Neuron (in vitro differentiated cells): ENCODE results near the gene USP30.
"Not testable (repeated sequence)": the region's sequence is repeated elsewhere in the genome, so short reads cannot be mapped to it uniquely, and the experiment has no call there.

ENCODE experiments used
- H2AFZ ChIP-seq: one replicate; pipeline ENCODE4 v1.6.1; 2013; ENCODE audit warnings: low read depth, mild to moderate bottlenecking, inconsistent platforms, low read length, moderate library complexity
- H3K27me3 ChIP-seq: one replicate; pipeline ENCODE4 v1.6.1; 2013; ENCODE audit warnings: low read length; ENCODE audit not compliant: insufficient read depth
- H3K36me3 ChIP-seq: one replicate; pipeline ENCODE4 v1.6.1; 2013; ENCODE audit warnings: low read length; ENCODE audit not compliant: insufficient read depth
- H3K4me1 ChIP-seq: one replicate; pipeline ENCODE4 v1.6.1; 2013; ENCODE audit warnings: low read length; ENCODE audit not compliant: insufficient read depth
- H3K4me3 ChIP-seq: 2 replicates; pipeline ENCODE4 v1.5.1; 2013; ENCODE audit warnings: mild to moderate bottlenecking, low read length, moderate library complexity
- H3K9me3 ChIP-seq: one replicate; pipeline ENCODE4 v1.6.1; 2013; ENCODE audit warnings: low read length

Gene USP30

DNA sequence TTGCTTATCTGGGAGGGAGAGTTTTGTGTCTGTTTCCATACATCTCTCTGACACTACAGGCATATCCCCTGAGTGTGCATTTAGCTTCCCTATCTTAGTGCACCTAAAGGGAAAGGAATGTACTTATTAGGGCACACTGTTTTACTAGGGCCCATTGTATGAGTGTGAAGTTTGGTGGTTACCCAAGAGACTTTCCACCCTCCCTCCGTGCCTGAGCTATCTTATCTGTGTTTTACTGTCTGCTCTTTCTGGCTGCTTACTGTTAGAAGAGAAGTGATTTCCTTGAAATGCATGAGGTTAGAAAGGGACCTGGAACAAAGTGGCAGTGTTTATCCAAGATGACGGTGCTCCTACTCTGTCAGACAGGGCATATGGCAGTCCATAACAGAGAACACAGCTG is 23.0 kb upstream of the USP30 start:
- no peak overlapping the region for H3K4me3 ChIP-seq

DNA sequence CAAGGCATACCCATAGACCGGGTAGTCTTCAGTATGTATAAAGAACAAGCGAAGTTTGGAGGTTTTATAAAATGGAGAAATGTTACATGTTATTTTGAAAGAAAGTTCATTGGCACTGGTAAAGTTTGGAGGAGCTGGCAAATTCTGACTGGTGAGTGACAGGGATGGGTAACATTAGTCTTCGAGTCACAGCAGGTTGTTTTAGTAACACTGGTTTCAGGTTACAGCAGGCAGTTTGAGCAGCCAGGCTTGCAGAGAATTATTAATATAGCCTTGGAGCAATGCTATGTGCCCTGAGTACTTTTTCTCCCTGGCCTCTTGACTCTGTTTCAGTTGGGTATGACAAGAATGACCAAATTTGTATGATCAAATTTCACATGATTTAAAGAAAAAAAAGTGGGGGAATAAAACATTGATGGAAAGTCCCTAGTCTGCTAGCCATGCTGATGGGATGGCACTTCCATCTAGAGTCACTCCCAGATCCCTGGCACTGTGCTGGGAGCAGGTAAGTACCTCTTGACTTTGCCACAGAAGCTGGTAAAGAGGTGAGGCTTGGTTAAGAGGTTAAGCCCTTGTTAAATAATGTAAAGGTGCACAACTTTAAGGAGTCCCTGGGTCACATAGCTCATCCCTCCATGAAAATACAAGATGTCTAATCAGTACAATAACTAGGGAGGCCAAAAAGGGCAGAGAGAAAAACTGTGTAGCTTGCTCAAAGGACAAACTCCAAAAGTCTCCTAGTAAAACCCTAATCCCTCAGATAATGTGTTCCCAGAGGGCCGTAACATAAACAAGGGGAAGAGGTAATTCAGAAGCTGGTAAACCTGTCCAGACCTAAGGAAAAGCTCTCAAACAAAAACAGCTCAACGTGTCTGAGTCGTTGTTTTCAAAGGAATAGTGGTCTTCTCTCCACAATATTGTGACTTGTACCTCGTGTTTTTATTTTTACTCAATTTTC is 18.9 kb upstream of the USP30 start:
- no peak overlapping the region for H3K4me3 ChIP-seq
- no peaks in the 10 kb centered on the region for H3K4me1 ChIP-seq
- H3K36me3 ChIP-seq: no peaks in the 10 kb centered on the region
- H2AFZ ChIP-seq: no peak overlapping the region
- no peaks in the 10 kb centered on the region for H3K9me3 ChIP-seq
- H3K27me3 ChIP-seq: peaks cover 2% of the 10 kb centered on the region

More for the DNA sequence above, 23.0 kb upstream of the USP30 start:
- Histone ChIP-seq H3K4me1 (no peaks in the 10 kb centered on the region), H3K36me3 (no peaks in the 10 kb centered on the region), H2AFZ (no peak overlapping the region), H3K27me3 (peaks cover 2% of the 10 kb centered on the region), H3K9me3 (no peaks in the 10 kb centered on the region)

DNA sequence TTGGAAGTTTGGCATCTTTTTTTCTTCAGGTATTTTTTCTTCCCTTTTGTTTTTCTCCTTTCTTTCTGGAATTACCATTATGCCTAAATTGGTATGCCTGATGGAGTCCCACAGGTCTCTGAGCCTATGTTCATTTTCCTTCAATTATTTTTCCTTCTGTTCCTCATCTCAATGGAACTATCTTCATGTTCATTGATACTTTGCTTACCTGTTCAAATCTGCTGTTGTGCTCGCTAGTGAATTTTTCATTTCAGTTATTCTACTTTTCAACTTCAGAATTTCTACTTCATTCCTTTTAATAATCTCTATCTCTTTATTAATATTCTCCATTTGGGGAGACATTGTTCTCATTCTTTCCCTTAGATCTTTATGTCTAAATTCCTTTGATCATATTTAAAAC is 15.4 kb upstream of the USP30 start:
- H3K4me3 ChIP-seq: no peak overlapping the region
- H3K4me1 ChIP-seq: no peaks in the 10 kb centered on the region
- no peak overlapping the region for H2AFZ ChIP-seq
- H3K36me3 ChIP-seq: no peaks in the 10 kb centered on the region
- H3K27me3 ChIP-seq: no peaks in the 10 kb centered on the region
- H3K9me3 ChIP-seq: no peaks in the 10 kb centered on the region

DNA sequence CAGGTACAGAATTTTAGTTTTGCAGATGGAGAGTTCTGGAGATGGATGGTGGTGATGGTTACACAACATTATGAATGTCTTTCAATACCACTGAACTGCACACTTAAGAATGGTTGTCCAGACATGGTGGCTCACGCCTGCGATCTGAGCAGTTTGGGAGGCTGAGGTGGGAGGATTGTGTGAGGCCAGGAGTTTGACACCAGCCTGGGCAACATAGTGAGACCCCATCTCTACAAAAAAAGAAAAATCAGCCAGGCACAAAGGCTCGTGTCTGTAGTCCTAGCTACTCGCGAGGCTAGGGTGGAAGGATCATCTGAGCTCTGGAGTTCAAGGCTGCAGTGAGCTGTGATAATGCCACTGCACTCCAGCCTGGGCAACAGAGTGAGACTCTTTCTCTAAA is 8.1 kb upstream of the USP30 start:
- H3K36me3 ChIP-seq: no peaks in the 10 kb centered on the region
- H3K4me1 ChIP-seq: no peaks in the 10 kb centered on the region
- no peaks in the 10 kb centered on the region for H3K9me3 ChIP-seq
- no peaks in the 10 kb centered on the region for H3K27me3 ChIP-seq
- no peak overlapping the region for H3K4me3 ChIP-seq
- no peak overlapping the region for H2AFZ ChIP-seq

DNA sequence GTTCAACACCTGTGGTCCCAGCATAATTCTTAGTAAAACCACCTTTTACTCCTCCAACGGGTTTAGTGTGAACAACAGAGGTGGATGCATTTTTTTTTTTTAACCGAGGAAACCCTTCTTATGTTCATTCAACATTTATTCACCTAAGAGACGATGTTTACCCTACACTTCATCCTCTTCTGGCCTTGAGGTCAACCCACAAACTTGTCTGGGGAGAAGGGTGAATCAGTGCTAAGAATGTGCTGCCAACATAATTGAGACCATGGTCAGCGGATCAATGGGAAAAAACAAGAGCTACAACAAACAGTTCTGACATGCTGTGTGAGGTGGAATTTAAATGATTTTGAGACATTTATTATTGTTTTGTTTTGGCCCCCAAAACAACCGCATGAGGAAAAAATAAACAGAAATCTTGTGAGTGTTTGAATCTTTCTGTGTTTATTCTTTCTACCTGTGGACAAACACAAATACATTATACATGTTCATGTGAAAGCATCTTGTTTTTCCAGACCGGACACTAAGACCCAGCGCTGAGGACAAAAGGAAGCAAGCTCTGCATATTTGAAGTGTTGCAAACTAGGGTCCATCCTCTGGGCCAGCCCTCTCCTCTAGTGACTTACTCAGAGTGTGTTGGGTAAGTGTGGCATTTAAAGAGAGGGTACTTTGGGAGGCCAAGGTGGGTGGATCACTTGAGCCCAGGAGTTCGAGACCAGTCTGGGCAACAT is 5.1 kb upstream of the USP30 start:
- no peaks in the 10 kb centered on the region for H3K9me3 ChIP-seq
- H2AFZ ChIP-seq: no peak overlapping the region
- H3K4me1 ChIP-seq: peaks cover 2% of the 10 kb centered on the region
- no peaks in the 10 kb centered on the region for H3K27me3 ChIP-seq
- no peak overlapping the region for H3K4me3 ChIP-seq
- no peaks in the 10 kb centered on the region for H3K36me3 ChIP-seq

DNA sequence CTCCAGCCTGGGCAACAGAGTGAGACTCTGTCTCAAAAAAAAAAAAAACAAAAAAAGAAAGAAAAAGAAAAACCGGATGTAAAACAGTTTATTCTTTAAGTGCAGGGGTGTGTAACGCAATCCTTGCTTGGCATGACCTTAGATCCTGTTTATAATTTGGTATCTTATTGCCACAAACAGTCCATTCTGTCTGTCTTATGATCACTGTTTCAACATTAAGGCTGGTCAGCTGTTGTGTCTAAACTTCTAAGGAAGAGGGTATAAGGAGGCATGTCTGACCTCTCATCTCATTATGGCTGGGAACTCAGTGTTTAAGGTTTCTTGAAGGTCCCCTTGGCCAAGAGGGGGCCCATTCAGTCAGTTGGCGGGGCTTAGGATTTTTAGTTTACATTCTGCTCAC is 3.7 kb upstream of the USP30 start:
- not testable (repeated sequence) for H3K4me3 ChIP-seq, H3K4me1 ChIP-seq, H2AFZ ChIP-seq, H3K36me3 ChIP-seq, H3K27me3 ChIP-seq, H3K9me3 ChIP-seq

DNA sequence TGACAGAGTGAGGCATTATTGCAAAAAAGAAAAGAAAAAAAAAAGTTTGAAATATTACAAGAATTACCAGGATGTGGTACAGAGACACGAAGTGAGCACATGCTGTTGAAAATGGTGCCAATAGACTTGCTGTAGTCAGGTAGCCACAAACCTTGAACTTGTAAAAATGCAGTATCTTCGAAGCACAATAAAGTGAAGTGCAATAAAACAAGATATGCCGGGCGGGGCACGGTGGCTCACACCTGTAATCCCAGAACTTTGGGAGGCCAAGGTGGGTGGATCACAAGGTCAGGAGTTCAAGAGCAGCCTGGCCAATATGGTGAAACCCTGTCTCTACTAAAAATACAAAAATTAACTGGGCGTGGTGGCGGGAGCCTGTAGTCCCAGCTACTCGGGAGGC is 2.6 kb upstream of the USP30 start:
- H3K36me3 ChIP-seq, H3K27me3 ChIP-seq, H3K9me3 ChIP-seq, H2AFZ ChIP-seq, H3K4me1 ChIP-seq, H3K4me3 ChIP-seq: not testable (repeated sequence)

DNA sequence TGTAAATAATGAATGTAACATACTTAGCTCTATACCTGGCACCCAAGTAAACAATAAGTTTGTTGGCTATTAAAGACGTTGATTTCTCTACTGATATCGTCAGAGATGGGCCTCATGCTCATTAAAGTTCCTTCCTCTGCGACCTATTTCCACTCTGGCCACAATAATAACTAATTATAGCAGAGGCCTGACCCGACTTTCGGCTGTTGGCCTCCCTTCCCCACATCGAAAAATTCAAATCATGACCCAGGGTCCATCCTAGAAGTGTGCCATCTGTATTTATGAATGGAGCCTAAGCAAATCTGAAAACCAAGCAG is 321 bp upstream of the USP30 start:
- H3K9me3 ChIP-seq: no peaks in the 10 kb centered on the region
- no peaks in the 10 kb centered on the region for H3K27me3 ChIP-seq
- H3K36me3 ChIP-seq: peaks cover 2% of the 10 kb centered on the region
- H3K4me3 ChIP-seq: peak overlapping the region; percentile 85
- peaks cover 9% of the 10 kb centered on the region for H3K4me1 ChIP-seq
- peak overlapping the region; percentile 93 for H2AFZ ChIP-seq

DNA sequence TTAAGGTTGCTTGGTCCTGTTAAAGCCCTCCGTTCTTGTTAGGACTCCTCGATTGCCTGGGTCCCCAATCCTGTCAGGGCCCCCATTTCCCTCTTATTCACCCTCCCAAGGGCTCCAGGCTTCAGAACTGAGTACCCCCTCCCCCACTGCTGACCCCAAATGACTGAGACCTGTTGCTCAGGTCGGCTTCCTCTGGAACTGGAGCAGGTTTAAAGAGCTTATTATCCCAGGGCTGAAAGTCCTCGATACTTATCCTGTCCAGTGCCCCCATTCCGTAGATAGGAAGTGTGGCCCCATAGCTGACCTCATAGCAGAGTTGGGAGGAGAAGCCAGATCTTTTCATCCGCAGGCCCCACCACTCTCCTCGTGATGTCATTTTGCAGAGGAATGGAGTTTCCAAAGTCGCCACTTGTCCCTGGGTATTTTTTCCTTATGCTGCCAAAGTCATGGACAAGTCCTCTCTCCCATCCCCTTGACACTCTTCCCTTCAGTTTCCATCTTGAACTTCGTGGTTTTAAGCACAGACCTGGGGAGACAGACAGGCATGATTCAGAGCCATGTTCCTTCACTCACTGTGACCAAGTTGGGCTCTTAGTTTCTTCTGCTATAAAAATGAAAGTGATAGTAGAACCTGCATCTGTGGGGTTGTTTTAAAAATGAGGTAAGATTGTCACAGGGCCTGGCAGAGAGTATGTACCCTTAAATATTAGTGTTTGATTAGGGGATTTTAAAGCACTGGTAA is 1.2 kb downstream of the USP30 start:
- Histone ChIP-seq H3K27me3 (no peaks in the 10 kb centered on the region), H3K4me1 (peaks cover 9% of the 10 kb centered on the region), H2AFZ (peak overlapping the region; percentile 93), H3K9me3 (no peaks in the 10 kb centered on the region), H3K36me3 (peaks cover 9% of the 10 kb centered on the region), H3K4me3 (peak overlapping the region; percentile 85)

DNA sequence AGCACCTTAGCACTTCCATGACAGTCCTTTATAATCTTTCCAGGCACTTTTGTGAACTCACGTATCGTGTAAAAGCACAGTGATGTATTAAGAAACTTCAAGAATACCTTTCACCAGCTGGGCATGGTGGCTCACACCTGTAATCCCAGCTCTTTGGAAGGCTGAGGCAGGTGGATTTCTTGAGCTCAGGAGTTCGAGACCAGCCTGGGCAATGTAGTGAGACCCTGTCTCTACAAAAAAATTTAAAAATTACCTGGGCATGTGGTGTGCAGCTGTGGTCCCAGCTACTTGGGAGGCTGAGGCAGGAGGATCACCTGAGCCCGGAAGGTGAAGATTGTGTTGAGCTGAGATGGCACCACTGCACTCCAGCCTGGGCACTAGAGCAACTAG is 1.7 kb downstream of the USP30 start:
- H2AFZ ChIP-seq, H3K4me1 ChIP-seq, H3K9me3 ChIP-seq, H3K27me3 ChIP-seq: not testable (repeated sequence)
- H3K36me3 ChIP-seq: peaks cover 15% of the 10 kb centered on the region
- peak overlapping the region; percentile 85 for H3K4me3 ChIP-seq

DNA sequence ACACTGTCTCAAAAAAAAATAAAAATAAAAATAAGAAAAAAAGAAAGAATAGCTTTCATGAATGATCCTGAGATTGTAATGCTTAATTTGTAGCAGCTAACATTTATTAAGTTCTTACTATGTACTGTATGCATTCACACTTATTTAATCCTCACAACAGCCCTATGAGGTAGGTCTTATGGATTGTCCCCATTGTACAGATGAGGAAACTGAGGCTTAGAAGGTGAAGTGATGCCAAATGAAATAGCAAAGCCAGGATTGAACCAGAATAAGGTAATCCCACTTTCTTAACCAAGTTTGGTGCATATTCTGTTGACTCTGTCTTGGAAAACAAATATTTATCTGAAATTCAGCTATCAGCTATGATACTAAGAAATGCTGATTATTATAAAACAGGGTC is 2.1 kb downstream of the USP30 start:
- Histone ChIP-seq H2AFZ (no peak overlapping the region), H3K4me3 (no peak overlapping the region), H3K36me3 (peaks cover 17% of the 10 kb centered on the region), H3K4me1 (peaks cover 9% of the 10 kb centered on the region), H3K9me3 (no peaks in the 10 kb centered on the region), H3K27me3 (no peaks in the 10 kb centered on the region)

DNA sequence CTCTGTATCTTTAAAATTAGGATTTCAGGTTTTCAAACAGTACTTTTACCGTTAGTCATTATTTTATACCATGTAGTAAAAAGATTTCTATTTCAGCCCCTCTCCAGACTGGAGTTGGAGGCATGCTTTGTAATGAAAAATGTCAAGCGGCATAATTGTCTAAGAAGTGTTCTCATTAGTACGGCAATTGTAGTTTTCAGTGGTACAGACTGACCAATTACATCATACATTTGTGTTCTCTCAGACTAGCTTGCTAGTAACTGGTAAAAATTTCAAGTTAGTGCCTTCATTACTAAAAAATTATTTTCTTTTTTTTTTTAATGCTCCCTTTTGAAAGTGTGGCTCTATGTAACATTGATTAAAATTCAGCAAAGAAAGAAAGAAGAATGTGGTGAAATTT is 4.5 kb downstream of the USP30 start:
- H2AFZ ChIP-seq: no peak overlapping the region
- H3K4me1 ChIP-seq: peaks cover 9% of the 10 kb centered on the region
- peaks cover 24% of the 10 kb centered on the region for H3K36me3 ChIP-seq
- no peaks in the 10 kb centered on the region for H3K27me3 ChIP-seq
- no peaks in the 10 kb centered on the region for H3K9me3 ChIP-seq
- H3K4me3 ChIP-seq: no peak overlapping the region

DNA sequence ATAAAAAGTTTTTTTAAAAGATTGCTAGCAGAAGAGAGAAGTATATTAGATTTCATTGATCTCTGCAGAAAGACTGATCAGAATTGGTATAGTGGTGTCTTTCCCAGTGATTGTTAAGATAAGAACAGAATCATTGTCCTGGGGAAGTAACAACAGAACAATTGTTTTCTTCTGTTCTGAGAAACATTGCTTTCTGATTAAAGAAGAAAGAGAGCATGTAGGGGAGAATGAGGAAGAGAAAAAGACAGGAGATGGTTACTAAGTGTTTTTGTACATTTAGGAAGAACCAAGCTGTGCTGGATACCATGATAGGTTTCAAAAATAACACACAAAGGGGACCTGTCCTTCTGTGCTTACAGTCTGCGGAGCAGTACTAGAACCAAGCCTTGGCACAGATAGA is 5.0 kb downstream of the USP30 start:
- peaks cover 8% of the 10 kb centered on the region for H3K4me1 ChIP-seq
- H3K36me3 ChIP-seq: peaks cover 24% of the 10 kb centered on the region
- H3K4me3 ChIP-seq: no peak overlapping the region
- no peaks in the 10 kb centered on the region for H3K9me3 ChIP-seq
- H2AFZ ChIP-seq: no peak overlapping the region
- no peaks in the 10 kb centered on the region for H3K27me3 ChIP-seq
